HUES48 (cell line): ENCODE measurements around the gene EVA1A.

Experiments used
- H3K27ac ChIP-seq: one replicate; pipeline ENCODE4 v1.7.0; 2013; ENCODE audit warnings: low read depth, low read length, inconsistent platforms
- H3K27me3 ChIP-seq: 2 replicates; pipeline ENCODE4 v1.6.1; 2013; ENCODE audit warnings: mild to moderate bottlenecking, low read length; ENCODE audit not compliant: control insufficient read depth, insufficient read depth
- H3K36me3 ChIP-seq: 2 replicates; pipeline ENCODE4 v1.6.1; 2013; ENCODE audit warnings: low read length; ENCODE audit not compliant: control insufficient read depth, insufficient read depth
- H3K4me1 ChIP-seq: 2 replicates; pipeline ENCODE4 v1.6.1; 2013; ENCODE audit warnings: mild to moderate bottlenecking, low read length; ENCODE audit not compliant: control insufficient read depth, insufficient read depth
- H3K4me3 ChIP-seq: 2 replicates; pipeline ENCODE4 v1.5.1; 2013; ENCODE audit warnings: mild to moderate bottlenecking, low read depth, low read length
- H3K9ac ChIP-seq: 2 replicates; pipeline ENCODE4 v1.6.1; 2013; ENCODE audit warnings: mild to moderate bottlenecking, low read depth, low read length, moderate library complexity
- H3K9me3 ChIP-seq: 2 replicates; pipeline ENCODE4 v1.6.1; 2013; ENCODE audit warnings: low read length; ENCODE audit not compliant: control insufficient read depth, insufficient read depth

The EVA1A gene

GRCh38 chr2:75561566-75562512 is 1.1 kb upstream of the EVA1A start:
- H3K27me3 ChIP-seq = peaks cover 25% of the 10 kb centered on the region
- peak overlapping the region; percentile 60 for H3K4me3 ChIP-seq
- H3K36me3 ChIP-seq = no peaks in the 10 kb centered on the region
- no peak overlapping the region for H3K9ac ChIP-seq
- no peak overlapping the region for H3K27ac ChIP-seq
- no peaks in the 10 kb centered on the region for H3K9me3 ChIP-seq
- H3K4me1 ChIP-seq = peaks cover 8% of the 10 kb centered on the region

GRCh38 chr2:75560022-75560767 is 544 bp downstream of the EVA1A start:
- no peaks in the 10 kb centered on the region for H3K36me3 ChIP-seq
- H3K27me3 ChIP-seq = peaks cover 25% of the 10 kb centered on the region
- no peak overlapping the region for H3K27ac ChIP-seq
- peak overlapping the region; percentile 42; the same call in 1 of the 2 replicates for H3K9ac ChIP-seq
- H3K9me3 ChIP-seq = no peaks in the 10 kb centered on the region
- H3K4me3 ChIP-seq = peak overlapping the region; percentile 60
- H3K4me1 ChIP-seq = peaks cover 17% of the 10 kb centered on the region

DNA sequence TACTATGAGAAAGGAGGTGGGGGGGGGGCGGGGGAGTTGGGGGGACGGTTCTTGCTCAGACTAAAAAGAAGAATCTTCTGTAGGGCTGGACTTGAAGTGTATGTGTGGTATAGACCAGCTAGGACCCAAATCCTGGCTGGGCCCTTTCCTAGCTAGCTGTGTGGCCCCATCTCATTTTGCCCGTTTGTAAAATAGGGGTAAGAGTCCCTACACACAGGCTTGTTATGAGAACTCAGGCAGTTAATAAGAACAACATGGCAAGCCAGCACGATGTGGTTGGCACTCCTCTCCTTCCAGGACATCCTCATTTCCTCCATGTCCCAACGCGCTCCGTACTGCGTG is 1.1 kb downstream of the EVA1A start:
- Histone ChIP-seq H3K4me1 (peaks cover 22% of the 10 kb centered on the region), H3K36me3 (no peaks in the 10 kb centered on the region), H3K27ac (no peak overlapping the region), H3K27me3 (peaks cover 25% of the 10 kb centered on the region), H3K4me3 (peak overlapping the region; percentile 60), H3K9me3 (no peaks in the 10 kb centered on the region), H3K9ac (0 out of 2 replicates have a peak overlapping the region, but pooled peaks have one; percentile 42)

- Histone ChIP-seq H3K9ac (no peak overlapping the region), H3K27ac (no peak overlapping the region), H3K27me3 (peaks cover 25% of the 10 kb centered on the region), H3K36me3 (no peaks in the 10 kb centered on the region), H3K4me3 (no peak overlapping the region), H3K4me1 (peaks cover 29% of the 10 kb centered on the region), H3K9me3 (no peaks in the 10 kb centered on the region)
Measured at GRCh38 chr2:75558786-75559679, 1.7 kb downstream of the EVA1A start.

- Histone ChIP-seq H3K9me3 (no peaks in the 10 kb centered on the region), H3K4me1 (peaks cover 36% of the 10 kb centered on the region), H3K36me3 (no peaks in the 10 kb centered on the region), H3K27me3 (peaks cover 25% of the 10 kb centered on the region), H3K9ac (no peak overlapping the region), H3K27ac (no peak overlapping the region), H3K4me3 (no peak overlapping the region)
Measured at GRCh38 chr2:75558136-75558535, 2.6 kb downstream of the EVA1A start.

DNA sequence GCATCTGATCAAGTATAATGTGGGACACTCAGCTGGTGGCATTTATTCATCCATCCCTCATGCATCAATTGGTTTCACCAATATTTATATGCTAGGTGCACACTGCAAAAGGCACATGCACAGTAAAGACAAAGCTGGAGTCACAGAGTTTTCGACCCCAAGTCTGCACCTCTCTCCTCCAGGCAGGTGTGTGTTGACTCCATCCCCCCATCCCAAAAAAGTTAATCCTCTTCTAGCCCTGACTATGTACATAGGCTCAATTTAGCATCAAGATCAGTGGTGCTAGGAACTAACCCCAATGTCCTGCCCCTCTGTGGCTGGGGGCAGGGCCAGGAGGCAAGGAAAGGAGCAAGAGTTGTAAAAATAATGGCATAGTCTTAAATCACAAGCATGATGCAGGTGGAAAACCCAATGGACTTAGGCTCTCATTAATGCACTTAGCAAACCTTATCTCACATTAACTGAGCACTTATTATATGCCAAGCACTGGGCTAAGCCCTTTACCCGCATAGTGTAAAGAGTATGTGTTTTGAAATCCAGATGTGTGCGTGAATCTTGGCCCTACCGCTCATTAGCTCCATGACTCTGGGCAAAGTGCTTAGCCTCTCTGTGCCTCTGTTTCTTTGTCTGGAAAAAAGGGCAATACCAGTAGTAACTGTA is 3.1 kb downstream of the EVA1A start:
- Histone ChIP-seq H3K9me3 (no peaks in the 10 kb centered on the region), H3K27me3 (peaks cover 24% of the 10 kb centered on the region), H3K4me1 (peaks cover 36% of the 10 kb centered on the region), H3K4me3 (no peak overlapping the region), H3K36me3 (no peaks in the 10 kb centered on the region), H3K27ac (no peak overlapping the region), H3K9ac (no peak overlapping the region)

DNA sequence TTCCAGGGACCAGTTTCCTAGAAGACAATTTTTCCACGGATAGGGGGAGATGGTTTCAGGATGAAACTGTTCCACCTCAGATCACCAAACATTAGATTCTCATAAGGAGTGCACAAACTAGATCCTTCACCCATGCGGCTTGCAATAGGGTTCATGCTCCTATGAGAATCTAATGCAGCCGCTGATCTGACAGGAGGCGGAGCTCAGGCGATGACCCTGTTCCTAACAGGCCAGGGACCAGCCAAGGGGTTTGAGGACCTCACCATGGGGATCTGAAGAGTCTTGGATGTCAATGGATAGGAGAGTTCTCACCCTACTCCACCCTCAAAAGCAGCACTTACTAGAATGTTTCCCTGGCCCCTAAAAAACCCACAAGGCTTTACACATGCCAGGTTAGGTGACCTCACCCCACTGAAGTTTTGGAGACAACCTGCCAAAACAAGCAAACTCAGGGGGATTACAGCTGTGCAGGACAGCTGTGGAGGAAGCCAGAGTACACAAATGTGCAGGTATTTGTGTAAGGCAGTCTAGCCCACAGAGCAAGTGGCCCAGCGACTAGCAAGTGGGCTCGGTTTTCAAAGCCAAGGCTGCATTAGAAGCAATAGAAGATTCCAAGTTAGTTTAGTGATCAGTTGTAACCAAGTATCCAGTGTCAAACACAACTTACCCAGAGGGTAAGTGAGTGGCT is 3.9 kb downstream of the EVA1A start:
- Histone ChIP-seq H3K36me3 (no peaks in the 10 kb centered on the region), H3K9me3 (no peaks in the 10 kb centered on the region), H3K4me3 (no peak overlapping the region), H3K27ac (no peak overlapping the region), H3K27me3 (peaks cover 16% of the 10 kb centered on the region), H3K4me1 (peaks cover 36% of the 10 kb centered on the region), H3K9ac (no peak overlapping the region)

DNA sequence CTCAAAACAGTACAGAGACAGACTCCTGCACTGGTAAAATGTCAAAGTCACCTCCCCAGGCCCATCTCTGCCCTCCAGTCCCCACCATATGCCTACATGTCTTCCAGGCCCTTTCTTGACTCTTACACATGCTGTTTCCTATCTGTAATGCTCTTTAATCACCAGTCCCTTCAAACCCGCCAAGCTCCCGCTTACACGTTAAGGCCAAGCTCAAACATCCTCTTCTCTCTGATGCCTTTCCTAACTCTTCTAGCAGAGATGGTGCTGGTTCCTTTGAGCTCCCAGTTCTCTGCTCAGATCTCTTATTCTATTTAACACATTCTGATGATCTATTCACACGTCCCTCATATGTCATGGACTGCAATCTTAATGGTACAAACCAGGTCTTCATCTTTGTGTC is 5.0 kb downstream of the EVA1A start:
- peaks cover 12% of the 10 kb centered on the region; the same call in 1 of the 2 replicates for H3K27me3 ChIP-seq
- no peak overlapping the region for H3K9ac ChIP-seq
- H3K4me3 ChIP-seq = no peak overlapping the region
- peaks cover 29% of the 10 kb centered on the region for H3K4me1 ChIP-seq
- no peaks in the 10 kb centered on the region for H3K9me3 ChIP-seq
- H3K36me3 ChIP-seq = no peaks in the 10 kb centered on the region
- no peak overlapping the region for H3K27ac ChIP-seq

- Histone ChIP-seq H3K4me1 (peaks cover 29% of the 10 kb centered on the region), H3K9me3 (no peaks in the 10 kb centered on the region), H3K4me3 (0 out of 2 replicates have a peak overlapping the region, but pooled peaks have one; percentile 11), H3K27me3 (peaks cover 7% of the 10 kb centered on the region; the same call in 1 of the 2 replicates), H3K27ac (no peak overlapping the region), H3K9ac (no peak overlapping the region), H3K36me3 (no peaks in the 10 kb centered on the region)
Measured at GRCh38 chr2:75553935-75554531, 6.7 kb downstream of the EVA1A start.
